Transverse colon (tissue), 4 donors: ENCODE results near the gene PARD6A.

Source experiments
- EP300 ChIP-seq: sonication (generic); formaldehyde crosslinking; IDR thresholded peaks from one replicate; pipeline ENCODE4 v1.6.1; 2017; ENCODE audit warnings: antibody characterized with exemption, low read depth
- POLR2A ChIP-seq: fragments of 450-650 bp; IDR thresholded peaks from one replicate; pipeline ENCODE4 v1.6.1; 2016; ENCODE audit warnings: antibody characterized with exemption, mild to moderate bottlenecking, moderate library complexity
- POLR2AphosphoS5 ChIP-seq, 3 donors: sonication (generic); formaldehyde crosslinking; IDR thresholded peaks; one replicate each; pipeline ENCODE4 v1.6.1; 2016; ENCODE audit warnings: antibody characterized with exemption in 3 of 3
- TF ChIP-seq, protein P1 (sequence below), 5 experiments: fragments of 200-600 bp in 3 of 5; fragments of 450-650 bp in 2 of 5; sonication (generic) in 3 of 5; IDR thresholded peaks; 1 replicate in 2 of 5; 2 replicates in 3 of 5; pipeline ENCODE4 v1.5.1; 2016 to 2017; ENCODE audit warnings: antibody characterized with exemption in 5 of 5, inconsistent platforms in 3 of 5, mild to moderate bottlenecking in 2 of 5, moderate library complexity in 1 of 5

DNA sequence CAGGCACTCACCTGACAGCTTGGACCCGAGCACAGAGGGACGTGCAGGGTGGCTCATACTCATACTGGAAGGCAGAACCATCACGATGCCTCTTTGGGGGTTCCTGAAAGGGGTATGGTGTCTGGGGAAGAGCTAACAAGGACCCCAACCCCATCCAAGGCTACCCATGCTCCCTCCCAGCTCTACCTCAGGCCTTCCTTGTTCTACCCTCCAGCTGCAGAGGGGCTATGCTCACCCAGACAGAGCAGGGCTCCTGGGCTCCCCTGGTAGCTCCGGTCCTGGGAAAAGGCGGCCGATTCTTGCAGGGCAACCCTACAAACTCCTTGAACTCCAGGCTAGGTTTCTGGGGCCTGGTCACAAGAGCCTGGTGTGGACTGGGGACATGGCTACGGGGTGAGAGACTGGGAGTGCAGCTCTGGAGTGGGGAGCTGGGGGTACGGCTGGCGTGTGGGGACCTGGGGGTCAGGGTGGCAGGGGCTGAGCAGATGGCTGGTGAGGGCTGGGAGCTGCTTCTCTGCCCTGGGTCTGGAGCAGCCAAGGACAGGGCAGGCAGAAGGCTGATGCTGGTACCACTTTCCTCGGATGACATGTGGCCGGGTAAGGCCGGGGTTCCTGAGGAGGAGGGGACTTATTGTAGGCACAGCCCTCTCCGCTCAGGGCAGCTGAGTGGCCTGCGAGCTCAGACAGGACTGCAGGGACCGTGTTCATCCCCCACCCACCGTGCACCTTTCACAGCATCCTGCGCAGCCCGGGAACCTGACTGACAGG, 2.8 kb upstream of the PARD6A start:
- TF ChIP-seq, protein P1, sequence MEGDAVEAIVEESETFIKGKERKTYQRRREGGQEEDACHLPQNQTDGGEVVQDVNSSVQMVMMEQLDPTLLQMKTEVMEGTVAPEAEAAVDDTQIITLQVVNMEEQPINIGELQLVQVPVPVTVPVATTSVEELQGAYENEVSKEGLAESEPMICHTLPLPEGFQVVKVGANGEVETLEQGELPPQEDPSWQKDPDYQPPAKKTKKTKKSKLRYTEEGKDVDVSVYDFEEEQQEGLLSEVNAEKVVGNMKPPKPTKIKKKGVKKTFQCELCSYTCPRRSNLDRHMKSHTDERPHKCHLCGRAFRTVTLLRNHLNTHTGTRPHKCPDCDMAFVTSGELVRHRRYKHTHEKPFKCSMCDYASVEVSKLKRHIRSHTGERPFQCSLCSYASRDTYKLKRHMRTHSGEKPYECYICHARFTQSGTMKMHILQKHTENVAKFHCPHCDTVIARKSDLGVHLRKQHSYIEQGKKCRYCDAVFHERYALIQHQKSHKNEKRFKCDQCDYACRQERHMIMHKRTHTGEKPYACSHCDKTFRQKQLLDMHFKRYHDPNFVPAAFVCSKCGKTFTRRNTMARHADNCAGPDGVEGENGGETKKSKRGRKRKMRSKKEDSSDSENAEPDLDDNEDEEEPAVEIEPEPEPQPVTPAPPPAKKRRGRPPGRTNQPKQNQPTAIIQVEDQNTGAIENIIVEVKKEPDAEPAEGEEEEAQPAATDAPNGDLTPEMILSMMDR (IDR thresholded peaks at IDR 0.05): no peak
- TF ChIP-seq POLR2AphosphoS5 (IDR thresholded peaks at IDR 0.05) (no peak), EP300 (no peak), POLR2A (no peak)
